GM13977 (cell line): ENCODE data around the gene TET3.
A peak's percentile ranks its signal among the peaks of the same experiment; 100 is the strongest.

ENCODE experiments used
- DNase-seq: peaks from one replicate; pipeline ENCODE4 v3.0.0; 2012; ENCODE audit warnings: low spot score
- CTCF ChIP-seq: IDR thresholded peaks from 2 replicates; pipeline ENCODE4 v1.5.1; 2012; ENCODE audit warnings: mild to moderate bottlenecking, control low read depth; ENCODE audit not compliant: insufficient read depth; ENCODE audit errors: extremely low read depth, missing control alignments
- in situ Hi-C: fragments of 300-500 bp; cut with MboI; formaldehyde crosslinking; loops from one replicate; pipeline ENCODE4 v1.12.0; 2022; ENCODE audit warnings: low sequenced_read_pairs, low pct_unique_long_range_greater_than_20kb, mixed read lengths, inconsistent platforms; ENCODE audit not compliant: unreplicated experiment

The TET3 gene

DNA sequence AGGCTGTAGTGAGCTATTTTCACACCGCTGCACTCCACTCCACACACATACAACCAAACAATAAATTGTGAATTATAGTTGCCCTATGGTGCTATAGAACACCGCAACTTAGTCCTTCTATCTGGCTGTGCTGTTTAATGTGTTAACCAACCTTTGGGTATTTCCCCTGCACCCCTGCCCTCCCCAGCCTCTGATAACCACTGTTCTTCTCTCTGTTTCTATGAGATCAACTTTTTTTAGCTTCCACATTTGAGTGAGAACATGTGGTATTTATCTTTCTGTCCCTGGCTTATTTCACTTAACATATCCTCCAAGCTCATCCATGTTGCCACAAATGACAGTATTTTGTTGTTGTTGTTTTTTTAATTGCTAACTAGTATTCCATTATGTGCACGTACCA is 32.5 kb downstream of the TET3 start:
- in situ Hi-C loops: no loop called here

DNA sequence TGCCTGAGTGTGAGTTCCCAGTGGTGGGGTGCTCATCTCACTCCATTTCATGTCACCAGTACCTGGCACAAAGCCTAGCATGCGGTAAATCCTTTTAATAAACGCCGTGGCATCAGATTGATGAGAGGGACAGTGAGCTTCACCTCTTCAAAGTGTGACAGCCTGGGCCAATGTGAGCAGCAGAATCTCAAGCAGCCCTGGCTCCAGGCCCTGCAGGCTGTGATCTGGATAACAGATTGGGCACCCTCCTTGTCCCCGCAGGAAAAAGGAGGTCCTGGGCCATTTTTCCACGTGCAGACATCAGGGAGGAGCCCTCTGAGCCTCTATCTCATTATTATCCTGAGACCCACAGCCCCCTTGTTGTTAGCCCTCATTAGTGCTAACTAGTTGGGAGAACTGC is 34.8 kb downstream of the TET3 start:
- in situ Hi-C loops: no loop called here
- TF ChIP-seq CTCF: no peak
- DNase-seq: no peak

More for the DNA sequence above, 32.5 kb downstream of the TET3 start:
- DNase-seq: peak; percentile 60
- TF ChIP-seq CTCF: no peak

DNA sequence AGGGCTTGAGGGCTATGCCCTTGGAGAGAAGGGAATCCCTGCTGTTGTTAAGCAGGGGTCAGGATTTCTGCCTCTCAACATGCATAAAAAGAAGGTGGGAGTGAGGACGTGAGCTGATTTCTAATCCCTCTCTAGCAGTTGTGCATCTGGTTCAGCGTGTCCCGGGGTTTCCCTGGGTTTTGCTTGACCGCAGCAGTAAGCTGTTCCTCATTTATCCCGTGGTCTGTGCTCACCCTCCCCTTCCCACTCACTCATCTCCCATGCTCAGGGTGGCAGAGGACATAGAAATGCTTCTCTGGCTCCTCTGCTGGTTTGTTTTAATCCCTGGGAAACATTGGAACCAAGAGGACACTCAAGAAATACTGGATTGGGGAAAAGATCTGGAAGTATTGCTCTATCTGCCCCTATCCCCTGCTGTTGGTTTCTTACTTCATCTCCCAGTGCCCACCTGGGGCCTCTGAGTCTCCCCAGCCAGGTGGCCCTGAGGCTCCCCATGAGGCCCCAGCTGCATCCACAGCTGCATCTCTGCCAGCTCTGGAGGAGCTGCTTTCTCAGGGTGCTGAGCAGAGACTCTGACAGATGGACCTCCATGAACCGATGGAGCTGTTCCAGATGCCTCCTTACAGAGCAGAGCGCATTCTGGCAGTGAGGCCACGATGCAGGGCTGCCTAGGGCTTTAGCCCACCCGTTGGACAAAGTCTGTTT is 36.1 kb downstream of the TET3 start:
- no peak for TF ChIP-seq CTCF
- DNase-seq: no peak
- in situ Hi-C loops: no loop called here

DNA sequence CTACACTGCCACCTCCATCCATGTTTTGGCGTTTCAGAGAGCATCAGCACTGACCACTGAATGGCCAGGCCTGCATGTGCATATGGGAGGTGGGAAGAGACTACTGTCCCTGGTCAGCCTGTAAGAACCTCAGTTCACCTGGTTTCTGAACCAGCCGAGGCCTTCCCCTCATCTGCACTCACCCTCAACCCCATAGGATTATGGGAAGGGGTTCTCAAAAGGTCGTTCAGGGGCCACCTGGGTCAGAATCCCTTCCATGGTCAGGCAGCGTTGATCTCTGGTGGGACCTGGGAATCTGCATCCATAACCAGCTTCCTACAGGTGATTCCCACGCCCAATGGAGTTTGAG is 36.7 kb downstream of the TET3 start:
- TF ChIP-seq CTCF: no peak
- no peak for DNase-seq

GRCh38 chr2:74024216-74024615 is 39.5 kb downstream of the TET3 start:
- in situ Hi-C loops: no loop called here
- no peak for TF ChIP-seq CTCF
- no peak for DNase-seq

More for the DNA sequence above, 36.7 kb downstream of the TET3 start:
- in situ Hi-C loops: no loop called here

GRCh38 chr2:74025971-74026612 is 41.4 kb downstream of the TET3 start:
- no peak for TF ChIP-seq CTCF
- DNase-seq: no peak
- in situ Hi-C loops: no loop called here
